ENCODE data around the gene CENPE. TPM values are rescaled to one million over a fixed set of nuclear protein-coding genes. Genes with fewer than 3 reads are reported as not detected.

Gene CENPE
- total and polyA plus RNA-seq, 2 of the 4 experiments (the other 2 are of a cell fraction): 3.7 to 14.5 TPM

GRCh38 chr4:103067841-103068547 is 130.1 kb downstream of the CENPE start:
- ChIA-PET CTCF (no interaction called here), POLR2A (ENCODE audit: unreplicated experiment) (no interaction called here)
- H3K9ac ChIP-seq (ENCODE audit: low read depth, low read length): no peak overlapping the region
- no peak overlapping the region for H2BK5ac ChIP-seq (ENCODE audit: low read depth, low read length, poor library complexity, severe bottlenecking)
- no TSS peak for BruUV-seq (replicated peaks)
- H3K79me1 ChIP-seq (ENCODE audit: low read depth in 1 of 2, low read length in 2 of 2): peaks cover 3 to 8% of the 10 kb centered on the region in 2 experiments; a peak in 3 of 4 replicates
- no peak overlapping the region for H2AFZ ChIP-seq (replicated peaks; ENCODE audit: low read length, poor library complexity)
- H2BK120ac ChIP-seq (ENCODE audit: low read depth, low read length): no peak overlapping the region
- H3K18ac ChIP-seq (ENCODE audit: low read depth, low read length): no peak overlapping the region
- no peaks in the 10 kb centered on the region for H4K20me1 ChIP-seq (ENCODE audit: insufficient read depth, low read length)
- H3K14ac ChIP-seq (replicated peaks; ENCODE audit: low read depth, low read length): no peak overlapping the region
- no peak overlapping the region for H4K8ac ChIP-seq (ENCODE audit: low read depth in 2 of 2, low read length in 2 of 2)
- H4K91ac ChIP-seq (ENCODE audit: insufficient read depth, low read depth, low read length): no peak overlapping the region
- peaks cover 2% of the 10 kb centered on the region; the same call in 1 of the 2 replicates for H3K4me1 ChIP-seq (ENCODE audit: control insufficient read depth, insufficient read depth, low read length)
- H2BK20ac ChIP-seq (ENCODE audit: low read depth, low read length): no peak overlapping the region
- H3K9me1 ChIP-seq (ENCODE audit: insufficient read depth, low read length): no peaks in the 10 kb centered on the region; the same call in 1 of the 2 replicates
- intact Hi-C loops (cut with micrococcal nuclease): no loop called here
- dilution Hi-C loops (cut with HindIII; ENCODE audit: low sequenced_read_pairs, unreplicated experiment): no loop called here
- 0 out of 2 replicates have a peak, but pooled peaks have one; percentile 38 for TF ChIP-seq FOS (IDR thresholded peaks at IDR 0.05; ENCODE audit: low read depth, low read length)
- no peak for TF ChIP-seq CEBPB (IDR thresholded peaks at IDR 0.05; ENCODE audit: low read depth, low read length)
- H3K23ac ChIP-seq (ENCODE audit: low read depth, low read length): no peak overlapping the region
- DNase-seq (peak; percentile 39), ATAC-seq (ENCODE audit: low read depth) (peak; percentile 14; the same call in 1 of the 2 replicates)
- H3K27ac ChIP-seq (ENCODE audit: insufficient read depth, low read length): no peak overlapping the region
- no peaks in the 10 kb centered on the region; the same call in 1 of the 2 replicates for H3K36me3 ChIP-seq (ENCODE audit: control insufficient read depth, insufficient read depth, low read length)
- H4K5ac ChIP-seq (ENCODE audit: low read depth, low read length): no peak overlapping the region
- H2BK15ac ChIP-seq (ENCODE audit: low read depth, low read length): no peak overlapping the region
- no peaks in the 10 kb centered on the region for H3K9me3 ChIP-seq (ENCODE audit: control insufficient read depth, insufficient read depth, low read length)
- H3K27me3 ChIP-seq (ENCODE audit: control insufficient read depth, insufficient read depth, low read length): no peaks in the 10 kb centered on the region
- H2AK5ac ChIP-seq (ENCODE audit: low read depth, low read length): no peak overlapping the region
- WGBS, 2 experiments (ENCODE audit: extremely low coverage in 2 of 2, insufficient read length in 1 of 2): no CpG with 5 or more reads among the region's 2 CpGs
- H3K4me3 ChIP-seq (ENCODE audit: insufficient read depth, low read depth, low read length): no peak overlapping the region
- H3K4me2 ChIP-seq (ENCODE audit: low read depth, low read length): no peak overlapping the region
- no peak overlapping the region for H2AK9ac ChIP-seq (replicated peaks; ENCODE audit: low read depth, low read length, poor library complexity)
- H3K56ac ChIP-seq (ENCODE audit: extremely low read depth, insufficient read depth, low read length): no peak overlapping the region
- H3K4ac ChIP-seq (ENCODE audit: low read depth, low read length): no peak overlapping the region
- in situ Hi-C loops (cut with MboI; ENCODE audit: low sequenced_read_pairs): no loop called here
